Measurements from ENCODE around the gene UBE2O. TPM values are rescaled to one million over a fixed set of nuclear protein-coding genes. Genes with fewer than 3 reads are reported as not detected.

The UBE2O gene
- total RNA-seq, 1 experiment from 2014 or later, result 64.7 TPM

- no peaks in the 10 kb centered on the region for H3K9me2 ChIP-seq (replicated peaks; ENCODE audit: low read length)
- no peak overlapping the region for H3K9ac ChIP-seq (ENCODE audit: low read length)
- H3K4me1 ChIP-seq (ENCODE audit: insufficient read depth, low read length), result peaks cover 12% of the 10 kb centered on the region
- H4K20me1 ChIP-seq (ENCODE audit: low read length), result no peaks in the 10 kb centered on the region
- H3K4me3 ChIP-seq (ENCODE audit: low read length), result no peak overlapping the region
- no TSS peak for BruUV-seq (replicated peaks)
- no peak overlapping the region for H3K4me2 ChIP-seq (ENCODE audit: low read length)
- no peak for ATAC-seq
- H3K27ac ChIP-seq (ENCODE audit: low read length), result no peak overlapping the region
- intact Hi-C loops (cut with micrococcal nuclease), result no loop called here
- TF ChIP-seq, protein P1, sequence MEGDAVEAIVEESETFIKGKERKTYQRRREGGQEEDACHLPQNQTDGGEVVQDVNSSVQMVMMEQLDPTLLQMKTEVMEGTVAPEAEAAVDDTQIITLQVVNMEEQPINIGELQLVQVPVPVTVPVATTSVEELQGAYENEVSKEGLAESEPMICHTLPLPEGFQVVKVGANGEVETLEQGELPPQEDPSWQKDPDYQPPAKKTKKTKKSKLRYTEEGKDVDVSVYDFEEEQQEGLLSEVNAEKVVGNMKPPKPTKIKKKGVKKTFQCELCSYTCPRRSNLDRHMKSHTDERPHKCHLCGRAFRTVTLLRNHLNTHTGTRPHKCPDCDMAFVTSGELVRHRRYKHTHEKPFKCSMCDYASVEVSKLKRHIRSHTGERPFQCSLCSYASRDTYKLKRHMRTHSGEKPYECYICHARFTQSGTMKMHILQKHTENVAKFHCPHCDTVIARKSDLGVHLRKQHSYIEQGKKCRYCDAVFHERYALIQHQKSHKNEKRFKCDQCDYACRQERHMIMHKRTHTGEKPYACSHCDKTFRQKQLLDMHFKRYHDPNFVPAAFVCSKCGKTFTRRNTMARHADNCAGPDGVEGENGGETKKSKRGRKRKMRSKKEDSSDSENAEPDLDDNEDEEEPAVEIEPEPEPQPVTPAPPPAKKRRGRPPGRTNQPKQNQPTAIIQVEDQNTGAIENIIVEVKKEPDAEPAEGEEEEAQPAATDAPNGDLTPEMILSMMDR (conservative IDR thresholded peaks at IDR 0.05; ENCODE audit: low read depth, low read length), result no peak
- TF ChIP-seq EZH2phosphoT487 (IDR thresholded peaks at IDR 0.05; ENCODE audit: borderline replicate concordance, low read length), result no peak
- no peak for TF ChIP-seq EZH2 (IDR thresholded peaks at IDR 0.05; ENCODE audit: low read length, unreplicated experiment)
- no peaks in the 10 kb centered on the region for H3K79me2 ChIP-seq (ENCODE audit: low read length)
- no peak for DNase-seq
- no peaks in the 10 kb centered on the region for H3F3A ChIP-seq (ENCODE audit: low read length, unreplicated experiment)
- ChIA-PET POLR2A (ENCODE audit: unreplicated experiment) (no interaction called here), CTCF (no interaction called here)
- H3K9me3 ChIP-seq (ENCODE audit: low read length), result no peaks in the 10 kb centered on the region
- no peaks in the 10 kb centered on the region for H3K36me3 ChIP-seq (ENCODE audit: low read depth, low read length)
- H2AFZ ChIP-seq (ENCODE audit: low read length), result no peak overlapping the region
- no peaks in the 10 kb centered on the region for H3K27me3 ChIP-seq (ENCODE audit: low read length)
Observed at GRCh38 chr17:76359375-76359774, 93.6 kb downstream of the UBE2O start.

DNA sequence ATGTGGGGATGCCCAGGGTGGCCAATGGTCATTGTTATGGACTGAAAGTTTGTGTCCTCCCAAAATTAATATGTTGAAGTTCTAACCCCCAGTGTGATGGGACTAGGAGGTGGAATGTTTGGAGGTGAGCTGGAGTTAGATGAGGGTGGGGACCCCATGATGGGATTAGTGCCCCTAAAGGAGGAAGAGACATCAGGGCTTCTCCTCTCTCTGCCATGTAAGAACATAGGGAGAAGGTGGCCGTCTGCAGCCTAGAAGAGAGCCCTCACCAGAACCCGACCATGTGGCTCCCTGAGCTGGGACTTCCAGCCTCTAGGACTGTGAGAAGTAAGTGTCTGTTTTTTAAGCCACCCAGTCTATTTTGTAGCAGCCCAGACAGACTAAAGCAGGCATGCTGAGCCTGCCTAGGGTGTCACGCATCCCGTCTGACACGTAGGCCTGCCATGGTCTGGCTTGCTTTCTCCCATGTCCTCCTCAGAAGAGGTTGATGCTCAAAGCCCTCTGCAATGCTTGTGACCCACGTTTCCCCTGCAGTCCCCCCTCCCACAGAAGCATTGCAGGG lies 95.3 kb downstream of the UBE2O start:
- TF ChIP-seq EZH2phosphoT487 (IDR thresholded peaks at IDR 0.05; ENCODE audit: borderline replicate concordance, low read length) (no peak), EZH2 (IDR thresholded peaks at IDR 0.05; ENCODE audit: low read length, unreplicated experiment) (no peak)
- TF ChIP-seq, protein P1 (conservative IDR thresholded peaks at IDR 0.05; ENCODE audit: low read depth, low read length), result no peak
- Histone ChIP-seq H3K4me1 (ENCODE audit: insufficient read depth, low read length) (peaks cover 13% of the 10 kb centered on the region), H3K9me3 (ENCODE audit: low read length) (no peaks in the 10 kb centered on the region), H3F3A (ENCODE audit: low read length, unreplicated experiment) (no peaks in the 10 kb centered on the region), H3K79me2 (ENCODE audit: low read length) (peaks cover 7% of the 10 kb centered on the region), H3K27ac (ENCODE audit: low read length) (no peak overlapping the region), H3K4me3 (ENCODE audit: low read length) (no peak overlapping the region), H3K9me2 (replicated peaks; ENCODE audit: low read length) (no peaks in the 10 kb centered on the region), H3K27me3 (ENCODE audit: low read length) (no peaks in the 10 kb centered on the region), H3K36me3 (ENCODE audit: low read depth, low read length) (no peaks in the 10 kb centered on the region), H3K4me2 (ENCODE audit: low read length) (no peak overlapping the region), H4K20me1 (ENCODE audit: low read length) (no peaks in the 10 kb centered on the region), H3K9ac (ENCODE audit: low read length) (no peak overlapping the region), H2AFZ (ENCODE audit: low read length) (0 out of 2 replicates have a peak overlapping the region, but pooled peaks have one; percentile 6)
- BruUV-seq (replicated peaks), result no TSS peak
- no peak for ATAC-seq
- ChIA-PET CTCF (no interaction called here), POLR2A (ENCODE audit: unreplicated experiment) (no interaction called here)
- DNase-seq, result no peak
- intact Hi-C loops (cut with micrococcal nuclease), result no loop called here

- TF ChIP-seq EZH2 (IDR thresholded peaks at IDR 0.05; ENCODE audit: low read length, unreplicated experiment) (no peak), EZH2phosphoT487 (IDR thresholded peaks at IDR 0.05; ENCODE audit: borderline replicate concordance, low read length) (no peak)
- TF ChIP-seq, protein P1 (conservative IDR thresholded peaks at IDR 0.05; ENCODE audit: low read depth, low read length), result no peak
- Histone ChIP-seq H4K20me1 (ENCODE audit: low read length) (no peaks in the 10 kb centered on the region), H3K9me3 (ENCODE audit: low read length) (no peaks in the 10 kb centered on the region), H2AFZ (ENCODE audit: low read length) (0 out of 2 replicates have a peak overlapping the region, but pooled peaks have one; percentile 6), H3K27me3 (ENCODE audit: low read length) (no peaks in the 10 kb centered on the region), H3K9ac (ENCODE audit: low read length) (no peak overlapping the region), H3F3A (ENCODE audit: low read length, unreplicated experiment) (no peaks in the 10 kb centered on the region), H3K9me2 (replicated peaks; ENCODE audit: low read length) (no peaks in the 10 kb centered on the region), H3K27ac (ENCODE audit: low read length) (no peak overlapping the region), H3K4me3 (ENCODE audit: low read length) (no peak overlapping the region), H3K4me2 (ENCODE audit: low read length) (0 out of 2 replicates have a peak overlapping the region, but pooled peaks have one; percentile 14), H3K79me2 (ENCODE audit: low read length) (peaks cover 14% of the 10 kb centered on the region), H3K4me1 (ENCODE audit: insufficient read depth, low read length) (peaks cover 18% of the 10 kb centered on the region), H3K36me3 (ENCODE audit: low read depth, low read length) (no peaks in the 10 kb centered on the region)
- ChIA-PET CTCF (interaction anchor here (0.7 to 1.4 kb wide), 2 partner anchors 28 to 101 kb away, joined by 7 to 9 read pairs; partner anchors contain the start of gene SPHK1), POLR2A (ENCODE audit: unreplicated experiment) (interaction anchor here (0.5 kb wide), 1 partner anchor 520 kb away, joined by 5 read pairs; no protein-coding TSS in a partner anchor)
- ATAC-seq, result peak; percentile 5; the same call in 1 of the 2 replicates
- intact Hi-C loops (cut with micrococcal nuclease), result no loop called here
- DNase-seq, result peak; percentile 44
- no TSS peak for BruUV-seq (replicated peaks)
Observed at GRCh38 chr17:76356803-76357456, 96.0 kb downstream of the UBE2O start.

Measured in PC-3 (cell line).